ENCODE results near the gene TMEM167B.

GRCh38 chr1:109138358-109138757, 47.8 kb downstream of the TMEM167B start:
- no peak for TF ChIP-seq CTCF (conservative IDR thresholded peaks at IDR 0.05; ENCODE audit: low read depth, low read length)
- TF ChIP-seq EZH2 (IDR thresholded peaks at IDR 0.05; ENCODE audit: borderline replicate concordance, low read depth, low read length, poor library complexity, severe bottlenecking) = no peak
